ENCODE data around the gene LHB. TPM values are rescaled to one million over a fixed set of nuclear protein-coding genes. Genes with fewer than 3 reads are reported as not detected.

LHB gene
- polyA plus RNA-seq, 1 donor (not counting 4 experiments of a cell fraction or from before 2014, with no cell fraction given): not detected

GRCh38 chr19:49006905-49007304, 10.0 kb downstream of the LHB start:
- dilution Hi-C loops (cut with MboI; ENCODE audit: extremely low pct_ligation_motif_present, low sequenced_read_pairs): no loop called here
- Histone ChIP-seq H4K20me1 (ENCODE audit: control insufficient read depth, extremely low read depth, insufficient read depth, low read length) (no peaks in the 10 kb centered on the region), H3K36me3 (ENCODE audit: control insufficient read depth in 2 of 2, extremely low read depth in 1 of 2, insufficient read depth in 2 of 2, low read length in 2 of 2) (peaks cover 39% of the 10 kb centered on the region in 2 experiments), H3K9me3 (ENCODE audit: control insufficient read depth, low read depth, low read length) (no peaks in the 10 kb centered on the region), H3K9ac (ENCODE audit: control insufficient read depth, extremely low read depth, insufficient read depth, low read length) (no peak overlapping the region), H3K4me1 (ENCODE audit: control insufficient read depth, extremely low read depth, insufficient read depth, low read length) (no peaks in the 10 kb centered on the region), H3K9me1 (ENCODE audit: control insufficient read depth, extremely low read depth, insufficient read depth, low read length) (no peaks in the 10 kb centered on the region), H3K27me3 (ENCODE audit: control insufficient read depth, extremely low read depth, insufficient read depth, low read length) (no peaks in the 10 kb centered on the region), H2AFZ (ENCODE audit: control insufficient read depth, low read length) (no peak overlapping the region), H3K27ac (ENCODE audit: control insufficient read depth, insufficient read depth, low read length) (no peak overlapping the region), H3K4me3 (ENCODE audit: control insufficient read depth in 2 of 3, extremely low read depth in 1 of 3, insufficient read depth in 2 of 3, low read depth in 1 of 3, low read length in 3 of 3) (no peak overlapping the region), H3K79me2 (ENCODE audit: control insufficient read depth, insufficient read depth, low read length) (no peaks in the 10 kb centered on the region), H3K4me2 (ENCODE audit: control insufficient read depth, extremely low read depth, insufficient read depth, low read depth, low read length) (no peak overlapping the region)
- TF ChIP-seq, protein P1, sequence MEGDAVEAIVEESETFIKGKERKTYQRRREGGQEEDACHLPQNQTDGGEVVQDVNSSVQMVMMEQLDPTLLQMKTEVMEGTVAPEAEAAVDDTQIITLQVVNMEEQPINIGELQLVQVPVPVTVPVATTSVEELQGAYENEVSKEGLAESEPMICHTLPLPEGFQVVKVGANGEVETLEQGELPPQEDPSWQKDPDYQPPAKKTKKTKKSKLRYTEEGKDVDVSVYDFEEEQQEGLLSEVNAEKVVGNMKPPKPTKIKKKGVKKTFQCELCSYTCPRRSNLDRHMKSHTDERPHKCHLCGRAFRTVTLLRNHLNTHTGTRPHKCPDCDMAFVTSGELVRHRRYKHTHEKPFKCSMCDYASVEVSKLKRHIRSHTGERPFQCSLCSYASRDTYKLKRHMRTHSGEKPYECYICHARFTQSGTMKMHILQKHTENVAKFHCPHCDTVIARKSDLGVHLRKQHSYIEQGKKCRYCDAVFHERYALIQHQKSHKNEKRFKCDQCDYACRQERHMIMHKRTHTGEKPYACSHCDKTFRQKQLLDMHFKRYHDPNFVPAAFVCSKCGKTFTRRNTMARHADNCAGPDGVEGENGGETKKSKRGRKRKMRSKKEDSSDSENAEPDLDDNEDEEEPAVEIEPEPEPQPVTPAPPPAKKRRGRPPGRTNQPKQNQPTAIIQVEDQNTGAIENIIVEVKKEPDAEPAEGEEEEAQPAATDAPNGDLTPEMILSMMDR (optimal IDR thresholded peaks at IDR 0.05 in 1 of 3, IDR thresholded peaks at IDR 0.05 in 1 of 3, conservative IDR thresholded peaks at IDR 0.05 in 1 of 3; ENCODE audit: extremely low read depth in 1 of 3, insufficient read depth in 2 of 3, low read length in 3 of 3): no peak
- no peak for TF ChIP-seq EZH2 (IDR thresholded peaks at IDR 0.05; ENCODE audit: low read length)
- FAIRE-seq (no peak), DNase-seq (ENCODE audit: low read depth, low spot score) (no peak)

DNA sequence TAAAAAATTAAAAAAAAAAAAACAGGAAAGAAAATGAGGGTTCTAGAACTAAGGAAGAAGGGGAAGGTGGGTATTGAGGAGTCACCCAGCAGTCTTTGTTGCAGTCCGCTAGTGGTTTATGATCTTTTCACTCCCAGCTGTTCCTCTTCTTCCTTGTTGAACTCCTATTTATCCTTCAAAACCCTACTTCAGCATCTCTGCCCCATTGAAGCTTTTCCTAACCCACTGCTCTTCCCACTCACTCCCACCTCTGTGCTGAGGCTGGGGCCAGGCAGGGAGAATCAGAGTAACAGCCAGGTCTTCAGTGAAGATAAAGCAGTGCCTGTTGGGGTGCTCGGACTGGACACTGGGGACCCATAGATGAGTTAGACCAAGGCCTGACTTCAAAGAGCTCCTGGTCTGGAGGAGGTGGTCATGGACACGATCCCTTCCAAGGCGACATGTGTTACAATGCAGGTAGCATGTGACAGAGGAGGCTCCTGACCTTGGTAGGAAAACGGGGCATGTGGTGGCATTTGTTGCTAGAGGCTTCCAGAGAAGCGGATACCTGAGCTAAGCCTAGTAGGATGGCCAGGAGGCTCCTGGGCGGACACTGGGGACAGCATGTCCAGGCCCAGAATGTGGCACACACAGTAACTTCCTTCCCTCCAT, 11.8 kb downstream of the LHB start:
- no peaks in the 10 kb centered on the region for H3K9me1 ChIP-seq (ENCODE audit: control insufficient read depth, extremely low read depth, insufficient read depth, low read length)
- H3K4me1 ChIP-seq (ENCODE audit: control insufficient read depth, extremely low read depth, insufficient read depth, low read length): no peaks in the 10 kb centered on the region
- H3K36me3 ChIP-seq (ENCODE audit: control insufficient read depth in 2 of 2, extremely low read depth in 1 of 2, insufficient read depth in 2 of 2, low read length in 2 of 2): peaks cover 24 to 30% of the 10 kb centered on the region in 2 experiments
- H4K20me1 ChIP-seq (ENCODE audit: control insufficient read depth, extremely low read depth, insufficient read depth, low read length): no peaks in the 10 kb centered on the region
- no peak for TF ChIP-seq EZH2 (IDR thresholded peaks at IDR 0.05; ENCODE audit: low read length)
- TF ChIP-seq, protein P1 (optimal IDR thresholded peaks at IDR 0.05 in 1 of 3, IDR thresholded peaks at IDR 0.05 in 1 of 3, conservative IDR thresholded peaks at IDR 0.05 in 1 of 3; ENCODE audit: extremely low read depth in 1 of 3, insufficient read depth in 2 of 3, low read length in 3 of 3): no peak
- no peak for FAIRE-seq
- H3K4me3 ChIP-seq (ENCODE audit: control insufficient read depth in 2 of 3, extremely low read depth in 1 of 3, insufficient read depth in 2 of 3, low read depth in 1 of 3, low read length in 3 of 3): no peak overlapping the region
- H3K27me3 ChIP-seq (ENCODE audit: control insufficient read depth, extremely low read depth, insufficient read depth, low read length): no peaks in the 10 kb centered on the region
- H3K27ac ChIP-seq (ENCODE audit: control insufficient read depth, insufficient read depth, low read length): no peak overlapping the region
- H3K4me2 ChIP-seq (ENCODE audit: control insufficient read depth, extremely low read depth, insufficient read depth, low read depth, low read length): no peak overlapping the region
- no peaks in the 10 kb centered on the region for H3K79me2 ChIP-seq (ENCODE audit: control insufficient read depth, insufficient read depth, low read length)
- no peak for DNase-seq (ENCODE audit: low read depth, low spot score)
- H3K9me3 ChIP-seq (ENCODE audit: control insufficient read depth, low read depth, low read length): no peaks in the 10 kb centered on the region
- no peak overlapping the region for H3K9ac ChIP-seq (ENCODE audit: control insufficient read depth, extremely low read depth, insufficient read depth, low read length)
- dilution Hi-C loops (cut with MboI; ENCODE audit: extremely low pct_ligation_motif_present, low sequenced_read_pairs): no loop called here
- no peak overlapping the region for H2AFZ ChIP-seq (ENCODE audit: control insufficient read depth, low read length)

All from keratinocyte (primary cell).